ENCODE results near the gene CDCA4. TPM values are rescaled to one million over a fixed set of nuclear protein-coding genes. Genes with fewer than 3 reads are reported as not detected.

Gene CDCA4
- total RNA-seq, 1 donor from 2014 or later: 46.9 TPM

GRCh38 chr14:105018414-105018813 lies 2.5 kb downstream of the CDCA4 start:
- no peak overlapping the region for H3K4me3 ChIP-seq (ENCODE audit: low read depth, low read length)
- TF ChIP-seq CTCF (conservative IDR thresholded peaks at IDR 0.05; ENCODE audit: low read depth, low read length): no peak
- no peak for DNase-seq (ENCODE audit: low read depth)

- DNase-seq (ENCODE audit: low read depth): no peak
- TF ChIP-seq CTCF (conservative IDR thresholded peaks at IDR 0.05; ENCODE audit: low read depth, low read length): no peak
- no peak overlapping the region for H3K4me3 ChIP-seq (ENCODE audit: low read depth, low read length)
These were observed 5.0 kb downstream of the CDCA4 start for GRCh38 chr14:105015905-105016304.

- no peak overlapping the region for H3K4me3 ChIP-seq (ENCODE audit: low read depth, low read length)
- no peak for TF ChIP-seq CTCF (conservative IDR thresholded peaks at IDR 0.05; ENCODE audit: low read depth, low read length)
- DNase-seq (ENCODE audit: low read depth): no peak
These were observed 5.6 kb downstream of the CDCA4 start for GRCh38 chr14:105015242-105015641.

GRCh38 chr14:105014631-105015030 lies 6.3 kb downstream of the CDCA4 start:
- no peak overlapping the region for H3K4me3 ChIP-seq (ENCODE audit: low read depth, low read length)
- no peak for TF ChIP-seq CTCF (conservative IDR thresholded peaks at IDR 0.05; ENCODE audit: low read depth, low read length)
- no peak for DNase-seq (ENCODE audit: low read depth)

- TF ChIP-seq CTCF (conservative IDR thresholded peaks at IDR 0.05; ENCODE audit: low read depth, low read length): no peak
- no peak overlapping the region for H3K4me3 ChIP-seq (ENCODE audit: low read depth, low read length)
- no peak for DNase-seq (ENCODE audit: low read depth)
These were observed 6.9 kb downstream of the CDCA4 start for GRCh38 chr14:105014032-105014431.

GRCh38 chr14:105013150-105013785 lies 7.6 kb downstream of the CDCA4 start:
- DNase-seq (ENCODE audit: low read depth): no peak
- TF ChIP-seq CTCF (conservative IDR thresholded peaks at IDR 0.05; ENCODE audit: low read depth, low read length): peak; percentile 29
- H3K4me3 ChIP-seq (ENCODE audit: low read depth, low read length): no peak overlapping the region
